Right lobe of liver (tissue), 4 donors: ENCODE data around the gene CFAP298.

ENCODE experiments used
- POLR2A ChIP-seq: fragments of 450-650 bp; IDR thresholded peaks from one replicate; pipeline ENCODE4 v1.6.1; 2017; ENCODE audit warnings: antibody characterized with exemption, mild to moderate bottlenecking
- TF ChIP-seq, protein P1 (sequence below), 4 donors: fragments of 200-600 bp in 3 of 4; fragments of 450-650 bp in 1 of 4; IDR thresholded peaks; one replicate each; pipeline versions ENCODE4 v1.5.1 to v1.8.0; 2016 to 2022; ENCODE audit warnings: antibody characterized with exemption in 4 of 4, mild to moderate bottlenecking in 2 of 4
- donor health status: DM: no; HTN: no; CAD: no.
- donor health status: DM: no; HTN: no; CAD: no.
- donor health status: DM: no; HTN: yes; CAD: no.

DNA sequence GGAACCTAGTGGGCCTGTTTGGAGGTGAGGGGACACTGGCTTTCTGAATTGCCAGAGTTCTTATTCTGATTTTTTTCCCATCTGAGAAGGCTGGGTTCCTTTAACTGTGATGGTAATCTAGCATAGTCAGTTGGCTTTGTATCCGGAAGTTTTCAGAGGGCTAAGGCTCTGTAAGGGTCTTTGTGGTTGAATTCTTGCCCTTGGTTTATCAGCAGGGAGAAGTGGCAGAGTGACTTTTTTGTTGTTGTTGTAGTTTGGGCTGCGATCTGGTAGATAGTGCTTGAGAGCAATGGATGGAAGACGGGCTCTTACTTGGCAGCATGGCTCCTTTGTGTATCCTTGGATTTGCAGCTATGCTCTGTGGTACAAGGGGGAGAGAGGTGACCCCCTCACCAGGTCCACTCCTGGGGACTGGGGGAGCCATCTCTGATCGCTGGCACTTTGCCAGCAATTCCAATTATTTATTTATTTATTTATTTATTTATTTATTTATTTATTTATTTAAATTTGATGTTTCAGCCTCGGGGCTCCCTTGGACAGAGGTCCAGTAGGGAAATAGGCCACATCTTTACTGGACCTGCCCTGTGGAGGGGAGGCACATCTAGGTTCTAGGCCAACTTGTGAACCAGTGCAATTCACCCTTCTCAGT is 45.3 kb downstream of the CFAP298 start:
- TF ChIP-seq, protein P1, sequence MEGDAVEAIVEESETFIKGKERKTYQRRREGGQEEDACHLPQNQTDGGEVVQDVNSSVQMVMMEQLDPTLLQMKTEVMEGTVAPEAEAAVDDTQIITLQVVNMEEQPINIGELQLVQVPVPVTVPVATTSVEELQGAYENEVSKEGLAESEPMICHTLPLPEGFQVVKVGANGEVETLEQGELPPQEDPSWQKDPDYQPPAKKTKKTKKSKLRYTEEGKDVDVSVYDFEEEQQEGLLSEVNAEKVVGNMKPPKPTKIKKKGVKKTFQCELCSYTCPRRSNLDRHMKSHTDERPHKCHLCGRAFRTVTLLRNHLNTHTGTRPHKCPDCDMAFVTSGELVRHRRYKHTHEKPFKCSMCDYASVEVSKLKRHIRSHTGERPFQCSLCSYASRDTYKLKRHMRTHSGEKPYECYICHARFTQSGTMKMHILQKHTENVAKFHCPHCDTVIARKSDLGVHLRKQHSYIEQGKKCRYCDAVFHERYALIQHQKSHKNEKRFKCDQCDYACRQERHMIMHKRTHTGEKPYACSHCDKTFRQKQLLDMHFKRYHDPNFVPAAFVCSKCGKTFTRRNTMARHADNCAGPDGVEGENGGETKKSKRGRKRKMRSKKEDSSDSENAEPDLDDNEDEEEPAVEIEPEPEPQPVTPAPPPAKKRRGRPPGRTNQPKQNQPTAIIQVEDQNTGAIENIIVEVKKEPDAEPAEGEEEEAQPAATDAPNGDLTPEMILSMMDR (IDR thresholded peaks at IDR 0.05): no peak
- no peak for TF ChIP-seq POLR2A
